Chondrocyte (in vitro differentiated cells): ENCODE results near the gene CREB3L2. TPM values are rescaled to one million over a fixed set of nuclear protein-coding genes. Genes with fewer than 3 reads are reported as not detected.

ENCODE experiments used
- DNase-seq: peaks from one replicate; pipeline ENCODE4 v3.0.0; 2021; ENCODE audit warnings: mixed read lengths, low spot score
- H3K27ac Mint-ChIP-seq: one replicate; pipeline ENCODE4 v1.8.0; 2021; ENCODE audit warnings: mild to moderate bottlenecking, moderate library complexity, mixed read lengths; ENCODE audit not compliant: unreplicated experiment
- H3K27me3 Mint-ChIP-seq: 2 replicates; pipeline ENCODE4 v1.8.0; 2021; ENCODE audit warnings: low read depth, mixed read lengths
- H3K36me3 Mint-ChIP-seq: 2 replicates; pipeline ENCODE4 v1.8.0; 2021; ENCODE audit warnings: low read depth, mixed read lengths
- H3K4me1 Mint-ChIP-seq: 2 replicates; pipeline ENCODE4 v1.8.0; 2021; ENCODE audit warnings: low read depth, mild to moderate bottlenecking, mixed read lengths
- H3K4me3 Mint-ChIP-seq: one replicate; pipeline ENCODE4 v1.8.0; 2021; ENCODE audit warnings: mild to moderate bottlenecking, moderate library complexity, mixed read lengths; ENCODE audit not compliant: unreplicated experiment
- H3K9me3 Mint-ChIP-seq: 2 replicates; pipeline ENCODE4 v1.8.0; 2021; ENCODE audit warnings: low read depth, mixed read lengths
- CTCF ChIP-seq: fragments of 200-600 bp; sonication (generic); IDR thresholded peaks from 2 replicates; pipeline ENCODE4 v1.5.0; 2021; ENCODE audit warnings: antibody characterized with exemption, mild to moderate bottlenecking, moderate library complexity
- total RNA-seq: library from RNA; stranded (reverse); gene quantifications from 3 replicates; pipeline ENCODE4 v1.2.1, GENCODE V29; 2021

Gene CREB3L2
- total RNA-seq, 1 donor from 2014 or later: 217 TPM

GRCh38 chr7:137947046-137947445 lies 54.8 kb downstream of the CREB3L2 start:
- Mint-ChIP-seq H3K4me1 (peaks cover 90% of the 10 kb centered on the region), H3K27me3 (no peaks in the 10 kb centered on the region), H3K9me3 (no peaks in the 10 kb centered on the region), H3K4me3 (peak overlapping the region; percentile 14), H3K27ac (peak overlapping the region; percentile 95), H3K36me3 (peaks cover 11% of the 10 kb centered on the region)
- no peak for TF ChIP-seq CTCF
- DNase-seq: no peak

- Mint-ChIP-seq H3K9me3 (no peaks in the 10 kb centered on the region), H3K4me3 (no peak overlapping the region), H3K4me1 (peaks cover 92% of the 10 kb centered on the region), H3K36me3 (peaks cover 11% of the 10 kb centered on the region), H3K27ac (peak overlapping the region; percentile 84), H3K27me3 (no peaks in the 10 kb centered on the region)
- DNase-seq: no peak
- TF ChIP-seq CTCF: no peak
These were observed 55.9 kb downstream of the CREB3L2 start for GRCh38 chr7:137946011-137946410.

GRCh38 chr7:137944168-137944567 lies 57.7 kb downstream of the CREB3L2 start:
- Mint-ChIP-seq H3K27me3 (no peaks in the 10 kb centered on the region), H3K36me3 (peaks cover 11% of the 10 kb centered on the region), H3K4me3 (peak overlapping the region; percentile 60), H3K4me1 (peaks cover 92% of the 10 kb centered on the region), H3K27ac (peak overlapping the region; percentile 96), H3K9me3 (no peaks in the 10 kb centered on the region)
- no peak for DNase-seq
- no peak for TF ChIP-seq CTCF

GRCh38 chr7:137943132-137943551 lies 58.7 kb downstream of the CREB3L2 start:
- H3K4me1 Mint-ChIP-seq: peaks cover 88% of the 10 kb centered on the region
- H3K27me3 Mint-ChIP-seq: no peaks in the 10 kb centered on the region
- no peaks in the 10 kb centered on the region for H3K9me3 Mint-ChIP-seq
- H3K4me3 Mint-ChIP-seq: no peak overlapping the region
- no peak for TF ChIP-seq CTCF
- no peak for DNase-seq
- H3K27ac Mint-ChIP-seq: peak overlapping the region; percentile 96
- H3K36me3 Mint-ChIP-seq: peaks cover 11% of the 10 kb centered on the region

- no peaks in the 10 kb centered on the region for H3K27me3 Mint-ChIP-seq
- H3K4me1 Mint-ChIP-seq: peaks cover 87% of the 10 kb centered on the region
- no peak for TF ChIP-seq CTCF
- peaks cover 11% of the 10 kb centered on the region for H3K36me3 Mint-ChIP-seq
- peak overlapping the region; percentile 96 for H3K27ac Mint-ChIP-seq
- no peak for DNase-seq
- no peak overlapping the region for H3K4me3 Mint-ChIP-seq
- no peaks in the 10 kb centered on the region for H3K9me3 Mint-ChIP-seq
These were observed 59.3 kb downstream of the CREB3L2 start for GRCh38 chr7:137942484-137943115.
